ENCODE results near the gene NGEF. TPM values are rescaled to one million over a fixed set of nuclear protein-coding genes. Genes with fewer than 3 reads are reported as not detected.
"Not testable (repeated sequence)": the region's sequence is repeated elsewhere in the genome, so short reads cannot be mapped to it uniquely, and the experiment has no call there.

The NGEF gene
- total RNA-seq, 2 donors from 2014 or later, result 0.81 to 3.6 TPM

- Histone ChIP-seq H3K9me3 (peaks cover 5% of the 10 kb centered on the region), H3K27ac (no peak overlapping the region), H3K36me3 (no peaks in the 10 kb centered on the region), H3K27me3 (replicated peaks; ENCODE audit: insufficient read depth) (no peaks in the 10 kb centered on the region), H3K4me1 (ENCODE audit: control insufficient read depth in 1 of 2, low read depth in 2 of 2) (no peaks in the 10 kb centered on the region), H3K4me3 (no peak overlapping the region)
- DNase-seq (ENCODE audit: low spot score) (no peak), ATAC-seq (ENCODE audit: insufficient number of reproducible peaks, low FRiP score, low read depth) (no peak)
- TF ChIP-seq, protein P1, sequence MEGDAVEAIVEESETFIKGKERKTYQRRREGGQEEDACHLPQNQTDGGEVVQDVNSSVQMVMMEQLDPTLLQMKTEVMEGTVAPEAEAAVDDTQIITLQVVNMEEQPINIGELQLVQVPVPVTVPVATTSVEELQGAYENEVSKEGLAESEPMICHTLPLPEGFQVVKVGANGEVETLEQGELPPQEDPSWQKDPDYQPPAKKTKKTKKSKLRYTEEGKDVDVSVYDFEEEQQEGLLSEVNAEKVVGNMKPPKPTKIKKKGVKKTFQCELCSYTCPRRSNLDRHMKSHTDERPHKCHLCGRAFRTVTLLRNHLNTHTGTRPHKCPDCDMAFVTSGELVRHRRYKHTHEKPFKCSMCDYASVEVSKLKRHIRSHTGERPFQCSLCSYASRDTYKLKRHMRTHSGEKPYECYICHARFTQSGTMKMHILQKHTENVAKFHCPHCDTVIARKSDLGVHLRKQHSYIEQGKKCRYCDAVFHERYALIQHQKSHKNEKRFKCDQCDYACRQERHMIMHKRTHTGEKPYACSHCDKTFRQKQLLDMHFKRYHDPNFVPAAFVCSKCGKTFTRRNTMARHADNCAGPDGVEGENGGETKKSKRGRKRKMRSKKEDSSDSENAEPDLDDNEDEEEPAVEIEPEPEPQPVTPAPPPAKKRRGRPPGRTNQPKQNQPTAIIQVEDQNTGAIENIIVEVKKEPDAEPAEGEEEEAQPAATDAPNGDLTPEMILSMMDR (IDR thresholded peaks at IDR 0.05), result no peak
These were observed 101.3 kb downstream of the NGEF start for GRCh38 chr2:232911712-232912277.

GRCh38 chr2:232910376-232910775 is 102.7 kb downstream of the NGEF start:
- TF ChIP-seq, protein P1 (IDR thresholded peaks at IDR 0.05), result no peak
- peaks cover 5% of the 10 kb centered on the region for H3K9me3 ChIP-seq
- H3K36me3 ChIP-seq, result no peaks in the 10 kb centered on the region

GRCh38 chr2:232908695-232909094 is 104.4 kb downstream of the NGEF start:
- H3K9me3 ChIP-seq, result peaks cover 5% of the 10 kb centered on the region
- no peak for DNase-seq (ENCODE audit: low spot score)
- no peak for ATAC-seq (ENCODE audit: insufficient number of reproducible peaks, low FRiP score, low read depth)

More at GRCh38 chr2:232910376-232910775, 102.7 kb downstream of the NGEF start:
- Histone ChIP-seq H3K27ac (no peak overlapping the region), H3K4me1 (ENCODE audit: control insufficient read depth in 1 of 2, low read depth in 2 of 2) (no peaks in the 10 kb centered on the region), H3K27me3 (replicated peaks; ENCODE audit: insufficient read depth) (no peaks in the 10 kb centered on the region), H3K4me3 (no peak overlapping the region)
- ATAC-seq (ENCODE audit: insufficient number of reproducible peaks, low FRiP score, low read depth) (no peak), DNase-seq (ENCODE audit: low spot score) (no peak)

DNA sequence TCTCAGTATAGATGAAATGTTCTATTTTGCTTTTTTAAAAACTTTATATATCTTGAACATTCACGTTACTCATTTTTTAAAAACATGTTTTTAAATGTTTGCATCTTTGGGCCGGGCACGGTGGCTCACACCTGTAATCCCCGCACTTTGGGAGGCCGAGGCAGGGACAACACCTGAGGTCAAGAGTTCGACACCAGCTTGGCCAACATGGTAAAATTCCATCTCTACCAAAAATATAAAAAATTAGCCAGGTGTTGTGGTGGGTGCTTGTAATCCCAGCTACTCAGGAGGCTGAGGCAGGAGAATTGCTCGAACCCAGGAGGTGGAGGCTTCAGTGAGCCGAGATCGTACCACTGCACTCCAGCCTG is 105.4 kb downstream of the NGEF start:
- H3K4me1 ChIP-seq (ENCODE audit: control insufficient read depth in 1 of 2, low read depth in 2 of 2); ATAC-seq (ENCODE audit: insufficient number of reproducible peaks, low FRiP score, low read depth); H3K36me3 ChIP-seq; DNase-seq (ENCODE audit: low spot score); H3K27ac ChIP-seq; H3K9me3 ChIP-seq; H3K4me3 ChIP-seq; H3K27me3 ChIP-seq (replicated peaks; ENCODE audit: insufficient read depth): not testable (repeated sequence)

More at GRCh38 chr2:232908695-232909094, 104.4 kb downstream of the NGEF start:
- H3K4me1 ChIP-seq (ENCODE audit: control insufficient read depth in 1 of 2, low read depth in 2 of 2), result no peaks in the 10 kb centered on the region
- H3K36me3 ChIP-seq, result no peaks in the 10 kb centered on the region
- H3K4me3 ChIP-seq, result no peak overlapping the region
- no peaks in the 10 kb centered on the region for H3K27me3 ChIP-seq (replicated peaks; ENCODE audit: insufficient read depth)
- TF ChIP-seq, protein P1 (IDR thresholded peaks at IDR 0.05), result no peak
- H3K27ac ChIP-seq, result no peak overlapping the region

- DNase-seq (ENCODE audit: low spot score); H3K36me3 ChIP-seq; H3K4me3 ChIP-seq; H3K27ac ChIP-seq; H3K9me3 ChIP-seq; ATAC-seq (ENCODE audit: insufficient number of reproducible peaks, low FRiP score, low read depth); H3K27me3 ChIP-seq (replicated peaks; ENCODE audit: insufficient read depth); H3K4me1 ChIP-seq (ENCODE audit: control insufficient read depth in 1 of 2, low read depth in 2 of 2): not testable (repeated sequence)
These were observed 106.0 kb downstream of the NGEF start for GRCh38 chr2:232906867-232907717.

DNA sequence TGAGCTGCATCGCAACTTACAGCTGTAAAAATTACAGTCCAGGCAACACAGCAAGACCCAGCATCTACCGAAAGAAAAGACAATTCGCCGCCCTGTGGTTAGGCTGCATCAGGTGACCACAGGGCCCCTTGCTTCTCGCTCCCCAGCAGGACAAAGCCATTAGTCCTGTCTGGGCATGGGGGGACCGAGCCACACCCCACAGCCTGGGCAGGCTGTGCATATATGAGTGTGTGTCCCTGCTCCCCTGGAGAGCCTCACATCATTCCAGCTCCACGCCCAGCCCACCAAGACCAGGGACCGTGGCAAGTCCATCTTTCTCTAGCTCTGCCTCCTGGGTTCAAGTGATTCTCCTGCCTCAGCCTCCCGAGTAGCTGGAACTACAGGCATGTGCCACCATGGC is 109.1 kb downstream of the NGEF start:
- DNase-seq (ENCODE audit: low spot score), result no peak

More for the DNA sequence above, 109.1 kb downstream of the NGEF start:
- Histone ChIP-seq H3K36me3 (no peaks in the 10 kb centered on the region), H3K9me3 (no peaks in the 10 kb centered on the region), H3K27me3 (replicated peaks; ENCODE audit: insufficient read depth) (no peaks in the 10 kb centered on the region), H3K4me1 (ENCODE audit: control insufficient read depth in 1 of 2, low read depth in 2 of 2) (no peaks in the 10 kb centered on the region), H3K4me3 (no peak overlapping the region), H3K27ac (no peak overlapping the region)
- no peak for ATAC-seq (ENCODE audit: insufficient number of reproducible peaks, low FRiP score, low read depth)
- TF ChIP-seq, protein P1 (IDR thresholded peaks at IDR 0.05), result no peak

Measured in thoracic aorta (tissue), 2 donors.